Stimulated activated CD8-positive, alpha-beta memory T cell treated with anti-CD3 and anti-CD28 coated beads, Interleukin-15, amount 100 ng/mL, for 1 hour (primary cell): ENCODE results near the gene NOS1AP.

Experiments used
- DNase-seq: peaks from one replicate; pipeline ENCODE4 v3.0.0-alpha.2; 2020; ENCODE audit warnings: low read depth

NOS1AP gene

GRCh38 chr1:162220009-162220539 lies 150.6 kb downstream of the NOS1AP start:
- no peak for DNase-seq

- no peak for DNase-seq
These were observed 152.5 kb downstream of the NOS1AP start for GRCh38 chr1:162222014-162222413.

- no peak for DNase-seq
These were observed 153.2 kb downstream of the NOS1AP start for GRCh38 chr1:162222730-162223129.

- no peak for DNase-seq
These were observed 154.0 kb downstream of the NOS1AP start for GRCh38 chr1:162223488-162223887.

GRCh38 chr1:162224267-162224666 lies 154.8 kb downstream of the NOS1AP start:
- no peak for DNase-seq

DNA sequence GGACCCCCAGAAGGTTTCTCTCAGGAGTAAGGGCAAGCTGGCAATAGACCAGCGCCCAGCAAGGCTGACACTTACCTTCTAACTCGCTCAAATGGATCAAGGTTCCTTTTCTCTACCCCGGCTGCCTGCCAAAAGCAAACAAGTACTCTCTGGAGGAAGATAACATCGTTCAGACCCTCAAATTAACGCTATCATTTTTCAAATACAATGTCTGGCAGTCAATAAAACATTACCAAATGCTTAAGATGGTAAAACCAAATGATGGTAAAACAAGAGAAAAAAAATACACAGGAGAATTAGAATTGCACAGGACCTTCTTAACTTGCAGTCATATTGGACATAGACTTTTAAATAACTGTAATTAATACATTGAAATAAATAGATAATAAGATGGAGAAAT lies 159.1 kb downstream of the NOS1AP start:
- no peak for DNase-seq

DNA sequence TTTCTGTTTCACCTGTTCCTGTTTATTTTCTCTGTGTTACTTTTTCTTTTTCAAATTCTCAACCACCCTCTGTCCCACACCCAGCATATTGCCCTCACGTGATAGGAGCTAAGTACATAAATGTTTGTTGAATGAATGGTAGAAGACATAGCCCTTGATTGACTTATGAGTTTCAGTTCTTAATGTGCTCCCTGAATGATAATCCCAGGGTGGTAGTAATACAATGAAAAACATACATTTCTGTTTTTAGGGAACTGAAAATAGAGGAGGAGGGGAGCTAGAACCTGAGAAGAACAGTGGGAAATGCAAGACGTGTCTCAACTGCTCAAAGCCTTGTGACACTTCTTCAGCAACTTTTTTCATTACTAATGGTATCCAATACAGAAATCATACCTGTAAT lies 160.1 kb downstream of the NOS1AP start:
- DNase-seq: no peak

GRCh38 chr1:162230096-162230495 lies 160.6 kb downstream of the NOS1AP start:
- DNase-seq: no peak

DNA sequence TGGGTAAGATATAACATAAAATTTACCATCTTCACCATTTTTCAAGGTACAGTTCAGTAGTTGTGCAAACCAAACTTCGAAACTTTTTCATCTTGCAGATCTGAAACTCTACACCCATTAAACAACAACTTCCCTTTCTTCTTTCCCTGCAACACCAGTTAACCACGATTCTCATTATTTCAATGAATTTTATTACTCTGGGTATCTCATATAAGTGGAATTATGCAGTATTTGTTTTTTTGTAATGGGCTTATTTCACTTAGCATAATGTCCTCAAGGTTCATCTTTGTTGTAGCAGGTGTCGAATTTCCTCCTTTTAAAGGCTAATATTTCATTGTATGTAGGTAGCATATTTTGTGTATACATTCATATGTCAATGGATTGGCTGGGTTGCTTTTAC lies 161.0 kb downstream of the NOS1AP start:
- no peak for DNase-seq

- DNase-seq: no peak
These were observed 162.7 kb downstream of the NOS1AP start for GRCh38 chr1:162232034-162232711.

DNA sequence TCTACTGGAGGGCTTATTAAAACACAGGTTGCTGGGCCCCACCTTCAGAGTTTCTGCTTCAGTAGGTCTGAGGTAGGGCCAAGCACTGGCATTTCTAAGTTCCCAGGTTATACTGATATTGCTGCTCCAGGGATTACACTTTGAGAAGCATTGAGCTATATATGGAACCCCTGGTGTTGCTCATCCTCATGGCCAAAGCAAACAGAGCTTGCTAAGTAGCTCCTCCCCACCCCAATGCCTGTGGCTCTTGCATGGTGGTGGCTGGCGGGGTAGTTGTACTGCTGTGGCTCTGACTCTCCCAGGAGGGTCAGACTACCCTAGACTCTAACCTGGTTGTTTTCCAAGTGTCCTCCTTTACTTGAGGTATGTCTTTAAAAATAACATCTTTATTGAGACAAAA lies 163.6 kb downstream of the NOS1AP start:
- no peak for DNase-seq

DNA sequence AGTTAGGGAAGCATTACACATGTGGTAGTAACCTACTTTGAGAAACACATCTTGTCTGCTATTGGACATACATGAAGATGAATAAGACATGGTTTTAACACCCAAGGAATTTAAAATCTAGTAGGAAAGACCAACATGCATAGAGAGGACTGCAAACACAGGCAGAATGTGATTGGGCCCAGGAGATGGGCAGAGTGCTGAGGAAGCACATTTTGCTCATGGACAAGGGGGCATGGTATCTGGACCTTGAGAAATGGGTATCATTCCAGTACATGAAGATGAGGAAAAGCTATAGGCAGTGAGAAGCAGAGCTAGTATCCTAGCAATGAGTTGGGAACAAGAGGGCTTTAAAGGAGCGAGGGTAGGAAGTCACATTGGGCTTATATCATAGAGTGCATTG lies 164.4 kb downstream of the NOS1AP start:
- DNase-seq: no peak

DNA sequence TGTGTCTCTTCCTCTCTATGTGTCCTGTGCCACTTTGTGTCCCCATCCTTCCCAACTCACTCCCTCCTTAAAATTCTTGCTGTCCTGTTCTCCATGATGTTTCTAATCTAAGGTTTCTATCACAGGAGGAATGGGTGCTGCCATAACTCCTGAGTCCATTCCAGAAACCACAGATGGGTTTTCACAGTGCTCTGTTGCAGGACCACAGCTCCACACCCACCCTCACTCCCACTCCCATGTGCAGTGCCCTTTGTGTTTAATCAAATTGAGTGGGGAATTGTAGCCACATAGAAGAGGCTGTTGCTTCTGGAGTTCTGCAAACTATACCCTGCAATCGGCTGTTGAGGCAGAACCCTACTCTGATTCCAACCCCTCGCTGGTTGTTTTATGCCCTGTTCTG lies 165.1 kb downstream of the NOS1AP start:
- DNase-seq: no peak

DNA sequence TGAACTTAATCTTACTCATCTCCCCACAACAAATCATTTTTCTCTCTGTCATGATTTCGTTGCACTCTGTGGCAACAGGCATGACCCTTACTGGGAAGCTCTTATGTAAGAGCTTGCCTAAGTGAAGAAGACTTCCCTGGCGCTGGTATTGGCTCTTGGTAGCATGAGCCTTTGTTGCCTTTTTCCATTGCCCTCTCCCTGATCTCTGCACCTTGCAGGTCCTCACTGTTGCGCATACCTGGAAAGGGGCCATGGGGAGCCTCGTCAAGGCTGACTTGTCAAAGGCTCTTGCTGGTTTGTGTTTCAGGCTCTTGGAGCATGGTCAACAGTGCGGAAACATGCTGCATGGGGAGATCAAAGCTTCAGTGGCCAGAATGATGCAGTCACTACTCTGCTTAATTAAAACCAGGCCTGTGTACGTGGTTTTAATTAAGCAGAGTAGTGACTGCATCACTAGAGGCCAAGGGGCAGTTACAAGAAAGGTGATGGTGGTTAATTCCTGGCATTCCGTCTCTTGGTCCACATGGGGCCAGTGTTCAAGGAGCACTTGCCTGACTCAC lies 165.8 kb downstream of the NOS1AP start:
- no peak for DNase-seq

- DNase-seq: no peak
These were observed 166.7 kb downstream of the NOS1AP start for GRCh38 chr1:162236201-162236600.

DNA sequence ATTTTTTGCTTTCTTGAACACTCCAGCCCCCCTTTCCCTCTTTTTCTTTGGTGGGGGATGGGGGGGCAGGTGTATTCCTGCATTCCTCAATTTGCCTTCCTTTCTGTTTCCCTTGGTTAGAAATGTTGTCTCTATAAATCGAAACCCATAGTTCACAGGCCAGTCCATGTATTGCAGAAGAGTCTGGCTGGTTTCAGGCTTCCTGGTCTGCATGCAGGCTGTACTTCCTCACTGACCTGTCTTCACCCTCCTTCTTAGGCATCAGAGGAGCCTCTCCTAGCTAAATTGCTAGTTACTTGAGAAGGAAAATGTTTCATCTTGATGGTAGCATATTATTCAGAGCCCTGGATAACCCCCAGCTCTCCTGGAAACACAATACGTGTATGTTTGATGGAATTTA lies 167.1 kb downstream of the NOS1AP start:
- DNase-seq: no peak

DNA sequence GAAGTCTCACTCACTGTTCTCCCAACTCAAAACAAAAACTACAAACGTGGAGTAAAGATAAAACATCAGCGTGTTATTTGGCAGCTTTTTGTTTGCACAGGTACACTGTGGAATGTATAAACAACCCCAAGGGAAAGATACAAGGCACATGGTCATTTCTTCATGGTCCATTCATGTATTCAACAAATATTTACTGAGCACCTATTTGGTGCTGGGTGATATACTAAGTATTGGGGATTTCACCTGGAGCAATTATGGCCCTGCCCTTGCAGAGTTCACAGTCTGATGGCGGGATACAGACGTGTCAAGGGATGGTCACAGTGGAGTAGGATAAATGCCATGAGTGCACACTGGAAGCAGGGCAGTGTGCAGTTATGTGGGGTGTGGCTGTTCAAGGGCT lies 171.1 kb downstream of the NOS1AP start:
- no peak for DNase-seq

- DNase-seq: no peak
These were observed 173.3 kb downstream of the NOS1AP start for GRCh38 chr1:162242804-162243203.

DNA sequence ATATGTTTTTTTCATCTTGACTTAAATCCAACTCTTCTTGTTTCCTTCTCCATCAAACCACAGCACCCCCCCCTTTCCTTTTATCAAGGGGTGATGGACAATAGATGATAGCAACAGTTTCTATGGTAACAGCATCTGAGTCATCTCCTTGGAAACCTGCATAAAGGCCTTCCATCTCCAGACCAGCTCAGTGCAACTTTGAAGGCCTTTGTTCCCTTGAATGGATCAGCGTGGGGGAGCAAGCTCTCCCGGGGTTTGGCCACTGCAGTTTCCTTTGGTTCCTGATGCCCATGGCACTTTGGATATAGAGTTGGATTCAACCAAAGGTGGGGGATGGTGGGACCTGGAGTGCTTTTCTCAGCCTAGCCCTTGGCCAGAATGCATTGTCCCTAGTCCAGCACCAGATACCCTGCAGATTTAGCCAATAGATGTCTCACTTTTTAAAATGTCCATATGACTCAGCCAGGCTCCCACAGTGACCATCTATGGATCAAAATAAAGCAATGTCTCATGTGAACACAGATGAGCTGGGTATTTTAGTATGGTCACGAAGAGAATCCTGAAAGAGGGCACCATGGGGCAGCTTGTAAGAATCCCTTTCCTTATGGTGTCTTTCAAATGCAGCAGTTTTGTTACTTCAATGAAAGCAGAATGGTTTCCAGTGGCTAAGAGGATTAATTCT lies 179.5 kb downstream of the NOS1AP start:
- no peak for DNase-seq

DNA sequence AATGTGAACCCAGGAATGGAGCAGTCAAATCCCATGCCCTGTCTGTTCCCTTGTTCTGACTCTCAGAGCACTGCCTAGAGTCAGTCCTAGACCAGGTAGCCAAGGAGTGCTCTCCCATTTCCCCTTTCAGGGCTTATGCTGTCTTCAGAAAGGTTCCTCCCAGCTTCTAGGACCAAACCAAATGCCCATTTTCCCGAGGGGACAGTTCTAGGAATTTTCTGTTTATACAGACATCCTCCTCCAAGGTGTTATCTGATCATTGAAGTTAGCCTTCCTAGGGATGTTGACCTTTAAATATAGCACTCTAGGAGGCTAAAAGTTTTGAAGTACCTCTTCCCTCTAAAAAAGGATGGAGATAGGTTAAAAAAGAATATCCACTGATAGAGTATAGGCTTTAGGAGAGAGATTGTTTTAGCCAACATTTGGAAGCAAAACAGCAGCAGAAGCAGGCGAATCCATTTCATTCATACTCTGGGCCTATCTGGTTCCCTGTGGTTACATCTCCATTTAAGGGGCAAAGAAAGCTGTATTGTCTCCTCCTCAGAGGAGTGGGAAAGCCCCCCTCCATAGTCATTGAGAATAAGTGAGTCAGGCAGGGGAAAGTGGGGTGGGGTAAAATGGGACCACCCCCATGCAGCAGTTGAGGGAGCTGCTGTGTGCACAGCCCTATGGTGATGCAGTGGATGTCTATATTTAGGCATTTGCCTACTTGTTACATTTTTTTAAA lies 180.7 kb downstream of the NOS1AP start:
- DNase-seq: no peak

DNA sequence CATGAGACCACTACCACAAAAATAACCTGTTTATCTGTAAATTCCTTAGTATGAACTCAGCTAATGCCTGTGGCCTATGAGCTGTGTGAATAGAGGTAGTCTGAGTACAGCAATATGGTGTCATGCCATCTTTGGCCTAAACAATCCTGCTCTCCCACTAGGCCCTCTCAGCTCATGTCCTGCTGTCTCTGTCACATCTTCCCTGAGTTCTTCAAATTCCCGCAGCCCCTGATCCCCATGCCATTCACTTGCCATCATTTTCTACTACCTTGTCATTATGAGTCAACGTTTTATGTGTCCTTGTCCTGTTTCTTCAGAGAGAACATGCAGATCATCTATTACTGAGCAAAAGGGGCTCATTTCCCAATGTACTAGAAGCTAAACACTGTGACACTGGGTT lies 181.6 kb downstream of the NOS1AP start:
- DNase-seq: no peak

- no peak for DNase-seq
These were observed 182.7 kb downstream of the NOS1AP start for GRCh38 chr1:162252214-162252613.

- no peak for DNase-seq
These were observed 184.3 kb downstream of the NOS1AP start for GRCh38 chr1:162253790-162254189.
